K562 (cell line): ENCODE results near the gene DLL4. TPM values are rescaled to one million over a fixed set of nuclear protein-coding genes. Genes with fewer than 3 reads are reported as not detected.
A peak's percentile ranks its signal among the peaks of the same experiment; 100 is the strongest.

Experiments
- ARNT ChIP-seq, 2 experiments: fragments of 450-650 bp; IDR thresholded peaks; 2 replicates each; pipeline ENCODE4 v1.6.1; 2016; ENCODE audit warnings: mild to moderate bottlenecking in 1 of 2
- CBX3 ChIP-seq, 2 experiments: IDR thresholded peaks; 1 replicate in 1 of 2; 2 replicates in 1 of 2; pipeline ENCODE4 v1.6.1; 2012; ENCODE audit warnings: inconsistent platforms in 2 of 2, low read length in 2 of 2, borderline replicate concordance in 1 of 2, control low read depth in 1 of 2
- CCNT2 ChIP-seq: IDR thresholded peaks from 2 replicates; pipeline ENCODE4 v1.6.1; 2011; ENCODE audit warnings: borderline replicate concordance, low read depth, mild to moderate bottlenecking, moderate library complexity, mixed read lengths, low read length; ENCODE audit not compliant: insufficient read length; ENCODE audit errors: extremely low read depth
- ETV1 ChIP-seq: fragments of 450-650 bp; conservative IDR thresholded peaks from 2 replicates; pipeline ENCODE4 v1.6.1; 2016; ENCODE audit warnings: missing genetic modification characterization, control low read depth, low read depth, missing compliant biosample characterization
- HMGXB4 ChIP-seq: sonication (generic); formaldehyde crosslinking; IDR thresholded peaks from 2 replicates; pipeline ENCODE4 v1.8.1; 2023; ENCODE audit warnings: mild to moderate bottlenecking, missing genetic modification reagents
- KHSRP ChIP-seq: fragments of 450-650 bp; IDR thresholded peaks from 2 replicates; pipeline ENCODE4 v1.6.1; 2017
- KLF6 ChIP-seq: fragments of 250-450 bp; sonication (Bioruptor Pico); IDR thresholded peaks from 2 replicates; pipeline ENCODE4 v1.4.0; 2020; ENCODE audit warnings: mild to moderate bottlenecking, moderate library complexity, borderline replicate concordance
- NR4A1 ChIP-seq, 2 experiments: fragments of 250-450 bp in 1 of 2; fragments of 450-650 bp in 1 of 2; sonication (Bioruptor Pico) in 1 of 2; IDR thresholded peaks; 2 replicates each; pipeline versions ENCODE4 v1.4.0 to v1.6.1; 2016 to 2020; ENCODE audit warnings: mild to moderate bottlenecking in 2 of 2, missing compliant biosample characterization in 1 of 2, missing genetic modification characterization in 1 of 2, moderate library complexity in 1 of 2
- POLR2AphosphoS2 ChIP-seq: IDR thresholded peaks from 2 replicates; pipeline ENCODE4 v1.6.1; 2012; ENCODE audit warnings: low read length, improper control_type of control experiment
- RFX7 ChIP-seq: fragments of 250-450 bp; sonication (Bioruptor Pico); IDR thresholded peaks from 2 replicates; pipeline ENCODE4 v1.5.1; 2021; ENCODE audit warnings: mild to moderate bottlenecking
- SMARCE1 ChIP-seq: fragments of 450-650 bp; IDR thresholded peaks from 2 replicates; pipeline ENCODE4 v1.7.1; 2016; ENCODE audit warnings: mild to moderate bottlenecking
- XRCC3 ChIP-seq: fragments of 450-650 bp; IDR thresholded peaks from 2 replicates; pipeline ENCODE4 v1.6.1; 2017; ENCODE audit warnings: mild to moderate bottlenecking, moderate library complexity
- XRCC5 ChIP-seq: fragments of 200-400 bp; formaldehyde crosslinking; IDR thresholded peaks from 2 replicates; pipeline ENCODE4 v1.6.1; 2017; ENCODE audit warnings: low read depth, mild to moderate bottlenecking, low read length
- ZC3H11A ChIP-seq: IDR thresholded peaks from 2 replicates; pipeline ENCODE4 v1.6.1; 2012; ENCODE audit warnings: low read depth, low read length, improper control_type of control experiment
- ZNF184 ChIP-seq: sonication (generic); formaldehyde crosslinking; IDR thresholded peaks from 2 replicates; pipeline ENCODE4 v1.5.0; 2020; ENCODE audit warnings: missing genetic modification reagents
- ZNF282 ChIP-seq: sonication (generic); formaldehyde crosslinking; IDR thresholded peaks from 2 replicates; pipeline ENCODE4 v1.8.1; 2023; ENCODE audit warnings: missing genetic modification reagents
- ZNF512 ChIP-seq: IDR thresholded peaks from 2 replicates; pipeline ENCODE4 v1.6.1; 2016; ENCODE audit warnings: missing genetic modification characterization, missing compliant biosample characterization
- ZNF592 ChIP-seq: fragments of 450-650 bp; IDR thresholded peaks from 2 replicates; pipeline ENCODE4 v1.6.1; 2017; ENCODE audit warnings: antibody characterized with exemption, mild to moderate bottlenecking
- polyA plus RNA-seq, 8 experiments: library from polyadenylated mRNA; depleted of rRNA in 4 of 8; stranded (reverse) in 5 of 8; unstranded in 3 of 8; fragments of >200 nt; fragmentation: Nextera tagmentation in 2 of 8; fragmentation: Illumina TruSeq in 1 of 8; extraction: Ambion mirVana in 2 of 8; extraction: Trizol in 1 of 8; gene quantifications; 2 replicates each; pipeline versions ENCODE4 v1.2.1 to v1.2.3, GENCODE V29; 2011 to 2014; ENCODE audit warnings: inconsistent platforms in 1 of 8, missing spikeins in 1 of 8
- total RNA-seq, 7 experiments: library from RNA; depleted of rRNA in 6 of 7; stranded (reverse); fragments of >200 nt in 6 of 7; fragmentation: Illumina TruSeq in 2 of 7; extraction: Trizol in 2 of 7; gene quantifications; 2 replicates each; pipeline versions ENCODE4 v1.2.1 to v1.2.3, GENCODE V29; 2011 to 2021; ENCODE audit warnings: low replicate concordance in 1 of 7
- TF ChIP-seq, protein P1 (sequence below): sonication (generic); formaldehyde crosslinking; IDR thresholded peaks from 2 replicates; pipeline ENCODE4 v1.5.0; 2020; ENCODE audit warnings: missing genetic modification reagents

DLL4 gene
- total and polyA plus RNA-seq, 9 of the 15 experiments (the other 6 are each of a cell fraction or from before 2014, with no cell fraction given) = 0.04 to 1.1 (median 0.41) TPM; not detected in 1

DNA sequence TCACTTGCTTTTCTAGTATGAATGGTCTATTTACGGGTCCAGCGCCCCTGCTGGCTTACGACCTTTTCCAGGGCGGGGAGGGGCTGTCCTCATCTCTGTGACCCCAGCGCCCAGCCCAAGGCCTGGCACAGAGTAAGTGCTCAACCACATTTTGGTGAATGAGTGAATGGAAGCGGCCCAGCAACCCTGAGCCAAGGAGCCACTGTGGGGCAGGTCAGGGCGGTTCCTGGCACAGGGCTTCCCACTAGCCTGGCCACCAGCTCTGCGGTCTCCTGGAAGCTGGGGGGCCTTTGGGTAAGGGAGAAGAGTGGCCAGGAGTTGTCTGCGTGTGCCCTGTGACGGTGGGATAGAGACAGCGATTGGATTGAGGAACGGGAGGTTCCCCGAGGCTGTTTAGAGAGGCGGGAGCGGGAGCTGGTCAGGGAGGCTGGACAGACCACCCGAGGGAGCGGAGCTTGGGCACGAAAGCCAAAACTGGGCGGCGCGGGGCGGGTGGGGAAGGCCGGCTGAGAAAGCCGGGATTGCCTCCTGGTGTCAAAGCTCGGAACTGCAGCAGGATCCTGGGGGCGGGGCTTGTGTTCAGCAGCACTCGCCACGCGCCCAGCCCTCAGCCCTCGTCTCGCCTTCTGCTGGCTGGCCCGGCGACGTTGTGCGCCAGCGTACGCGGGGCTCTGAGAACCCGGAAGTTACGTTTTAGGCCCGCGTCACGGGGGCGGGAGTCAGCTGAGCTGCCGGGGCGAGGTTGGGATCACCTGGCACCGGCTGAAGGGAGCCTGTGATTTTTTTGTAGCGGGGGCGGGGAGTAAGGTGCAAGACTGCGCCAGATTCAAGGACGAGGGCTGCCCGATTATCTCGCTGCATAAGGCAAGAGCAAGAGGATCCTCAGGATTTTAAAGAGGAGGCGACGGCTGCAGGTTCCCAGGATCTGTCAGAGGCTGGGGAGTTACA, 35.1 kb upstream of the DLL4 start, which contains the start of gene VPS18 (continued):
- TF ChIP-seq HMGXB4 (CRISPR knock-in tag) = no peak
- no peak for TF ChIP-seq KHSRP
- TF ChIP-seq SMARCE1 = no peak
- no peak for TF ChIP-seq ZNF184 (CRISPR knock-in tag)
- 0 out of 2 replicates have a peak, but pooled peaks have one; percentile 27 for TF ChIP-seq ETV1 (tag)
- no peak for TF ChIP-seq POLR2AphosphoS2
- TF ChIP-seq XRCC5 = peak; percentile 78; the same call in 1 of the 2 replicates
- no peak for TF ChIP-seq CBX3 (IDR thresholded peaks at IDR 0.05; ENCODE audit: borderline replicate concordance in 1 of 2, low read length in 2 of 2)
- no peak for TF ChIP-seq RFX7 (CRISPR knock-in tag)
- no peak for TF ChIP-seq ZC3H11A
- no peak for TF ChIP-seq NR4A1 (CRISPR knock-in tag; IDR thresholded peaks at IDR 0.05)
- no peak for TF ChIP-seq NR4A1 (tag; IDR thresholded peaks at IDR 0.05)
- TF ChIP-seq KLF6 = 0 out of 2 replicates have a peak, but pooled peaks have one; percentile 20
- no peak for TF ChIP-seq XRCC3
- TF ChIP-seq, protein P1, sequence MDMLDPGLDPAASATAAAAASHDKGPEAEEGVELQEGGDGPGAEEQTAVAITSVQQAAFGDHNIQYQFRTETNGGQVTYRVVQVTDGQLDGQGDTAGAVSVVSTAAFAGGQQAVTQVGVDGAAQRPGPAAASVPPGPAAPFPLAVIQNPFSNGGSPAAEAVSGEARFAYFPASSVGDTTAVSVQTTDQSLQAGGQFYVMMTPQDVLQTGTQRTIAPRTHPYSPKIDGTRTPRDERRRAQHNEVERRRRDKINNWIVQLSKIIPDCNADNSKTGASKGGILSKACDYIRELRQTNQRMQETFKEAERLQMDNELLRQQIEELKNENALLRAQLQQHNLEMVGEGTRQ (CRISPR knock-in tag) = peak; percentile 85
- no peak for TF ChIP-seq ZNF512 (tag)
- TF ChIP-seq ZNF592 = 0 out of 2 replicates have a peak, but pooled peaks have one; percentile 39
- no peak for TF ChIP-seq ARNT (IDR thresholded peaks at IDR 0.05)
- peak; percentile 69 for TF ChIP-seq CCNT2
- 0 out of 2 replicates have a peak, but pooled peaks have one; percentile 34 for TF ChIP-seq ZNF282 (CRISPR knock-in tag)
